Liver (tissue), 9 donors: Measurements from ENCODE around the gene AGPAT4. TPM values are rescaled to one million over a fixed set of nuclear protein-coding genes. Genes with fewer than 3 reads are reported as not detected.

Source experiments
- DNase-seq: peaks from one replicate; pipeline ENCODE4 v3.0.0-alpha.2; 2017; ENCODE audit warnings: low spot score
- H3K27ac ChIP-seq, 2 donors: one replicate each; pipeline ENCODE4 v1.7.0; 2013; ENCODE audit warnings: inconsistent platforms in 2 of 2, low read length in 2 of 2, control low read depth in 1 of 2, low read depth in 1 of 2, mild to moderate bottlenecking in 1 of 2
- H3K27me3 ChIP-seq, 4 donors: one replicate each; pipeline versions ENCODE4 v1.6.1 to v1.7.0; 2013; ENCODE audit warnings: low read length in 3 of 4, inconsistent platforms in 1 of 4, mild to moderate bottlenecking in 1 of 4, moderate library complexity in 1 of 4; ENCODE audit not compliant: control insufficient read depth in 4 of 4, insufficient read depth in 4 of 4
- H3K36me3 ChIP-seq, 4 donors: one replicate each; pipeline versions ENCODE4 v1.6.1 to v1.7.0; 2013; ENCODE audit warnings: low read length in 3 of 4, mild to moderate bottlenecking in 3 of 4, low read depth in 1 of 4, moderate library complexity in 1 of 4; ENCODE audit not compliant: control insufficient read depth in 4 of 4, insufficient read depth in 3 of 4
- H3K4me1 ChIP-seq, 4 donors: one replicate each; pipeline versions ENCODE4 v1.6.1 to v1.7.0; 2013; ENCODE audit warnings: low read length in 3 of 4, mild to moderate bottlenecking in 3 of 4, moderate library complexity in 1 of 4; ENCODE audit not compliant: control insufficient read depth in 4 of 4, insufficient read depth in 4 of 4
- H3K4me3 ChIP-seq, 3 donors: one replicate each; pipeline versions ENCODE4 v1.6.1 to v1.7.0; 2013; ENCODE audit warnings: low read length in 3 of 3, control low read depth in 1 of 3, low read depth in 1 of 3, mild to moderate bottlenecking in 1 of 3
- H3K9ac ChIP-seq, 2 donors: one replicate each; pipeline ENCODE4 v1.7.0; 2013; ENCODE audit warnings: low read length in 2 of 2, mild to moderate bottlenecking in 2 of 2, moderate library complexity in 2 of 2, control low read depth in 1 of 2, low read depth in 1 of 2
- H3K9me3 ChIP-seq, 4 donors: one replicate each; pipeline versions ENCODE4 v1.6.1 to v1.7.0; 2013; ENCODE audit warnings: low read length in 3 of 4; ENCODE audit not compliant: control insufficient read depth in 4 of 4
- ATF3 ChIP-seq: IDR thresholded peaks from 2 replicates; pipeline ENCODE4 v1.6.1; 2016; ENCODE audit warnings: antibody characterized with exemption
- CTCF ChIP-seq: fragments of 150-350 bp; IDR thresholded peaks from 2 replicates; pipeline ENCODE4 v1.5.1; 2017; ENCODE audit warnings: improper control_type of control experiment, low read depth, low read length; ENCODE audit not compliant: missing input control
- FOXA1 ChIP-seq: IDR thresholded peaks from 2 replicates; pipeline ENCODE4 v1.6.1; 2016; ENCODE audit warnings: antibody characterized with exemption
- GABPA ChIP-seq, 2 donors: IDR thresholded peaks in 1 of 2; conservative IDR thresholded peaks in 1 of 2; 2 replicates each; pipeline ENCODE4 v1.6.1; 2016; ENCODE audit warnings: antibody characterized with exemption in 2 of 2, mild to moderate bottlenecking in 1 of 2, moderate library complexity in 1 of 2
- JUND ChIP-seq, 2 donors: IDR thresholded peaks; 2 replicates each; pipeline ENCODE4 v1.6.1; 2016; ENCODE audit warnings: antibody characterized with exemption in 2 of 2
- NR2F2 ChIP-seq: IDR thresholded peaks from 2 replicates; pipeline ENCODE4 v1.6.1; 2016; ENCODE audit warnings: antibody characterized with exemption
- RXRA ChIP-seq, 2 donors: IDR thresholded peaks; 2 replicates each; pipeline ENCODE4 v1.6.1; 2017 to 2018; ENCODE audit warnings: antibody characterized with exemption in 2 of 2, mild to moderate bottlenecking in 1 of 2
- SP1 ChIP-seq: IDR thresholded peaks from 2 replicates; pipeline ENCODE4 v1.6.1; 2018; ENCODE audit warnings: antibody characterized with exemption, mild to moderate bottlenecking
- YY1 ChIP-seq: IDR thresholded peaks from 2 replicates; pipeline ENCODE4 v1.6.1; 2016; ENCODE audit warnings: antibody characterized with exemption, mild to moderate bottlenecking
- ZBTB33 ChIP-seq: IDR thresholded peaks from 2 replicates; pipeline ENCODE4 v1.6.1; 2016; ENCODE audit warnings: antibody characterized with exemption
- WGBS: extraction: QIAGEN DNeasy Blood & Tissue Kit; methylation state at CpG from one replicate; pipeline ENCODE4 v1.1.7; 2013; 5-methylcytosine and 5-hydroxymethylcytosine counted together
- polyA plus RNA-seq, 2 donors: library from polyadenylated mRNA; stranded (reverse) in 1 of 2; unstranded in 1 of 2; fragments of 200-250 nt in 1 of 2; fragments of >200 nt in 1 of 2; fragmentation: Nextera tagmentation in 1 of 2; extraction: Ambion mirVana in 1 of 2; gene quantifications; one replicate each; pipeline versions ENCODE4 v1.2.1 to v1.2.3, GENCODE V29; 2013 to 2015
- total RNA-seq, 2 donors: library from RNA; depleted of rRNA; stranded (reverse); fragments of >200 nt; gene quantifications; one replicate each; pipeline ENCODE4 v1.2.3, GENCODE V29; 2014
- TF ChIP-seq, protein P1 (sequence below): IDR thresholded peaks from 2 replicates; pipeline ENCODE4 v1.6.1; 2016; ENCODE audit warnings: antibody characterized with exemption, mild to moderate bottlenecking
- donor health status: healthy.
- donor health status: healthy.
- donor health status: healthy.
- donor health status: healthy.
- donor health status: healthy.

The AGPAT4 gene
- total and polyA plus RNA-seq, 4 donors: 0.44 to 17.5 (median 0.69) TPM

DNA sequence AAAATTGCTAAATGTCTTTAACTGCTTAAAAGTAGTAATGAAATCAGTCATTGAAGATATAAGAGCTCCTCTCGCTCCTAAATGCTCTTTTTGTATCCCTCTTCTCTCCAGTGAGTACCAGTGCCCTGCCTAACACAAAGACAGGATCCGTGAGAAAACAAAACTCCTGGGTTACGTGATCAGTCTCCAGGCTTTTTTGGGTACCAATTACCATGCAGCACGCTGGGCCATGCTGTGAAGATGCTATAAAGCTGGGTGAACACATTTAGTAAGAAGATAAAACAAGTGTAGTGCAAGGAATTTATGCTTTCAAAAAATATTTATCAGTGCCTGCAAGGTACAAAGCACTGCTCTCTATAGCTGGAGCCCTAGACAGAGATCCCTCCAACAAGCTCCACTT is 66.7 kb downstream of the AGPAT4 start:
- H3K27ac ChIP-seq: no peak overlapping the region
- no peaks in the 10 kb centered on the region for H3K9me3 ChIP-seq

More for the DNA sequence above, 66.7 kb downstream of the AGPAT4 start:
- no peaks in the 10 kb centered on the region for H3K4me1 ChIP-seq
- TF ChIP-seq ZBTB33 (no peak), JUND (IDR thresholded peaks at IDR 0.05) (no peak), YY1 (no peak), GABPA (IDR thresholded peaks at IDR 0.05 in 1 of 2, conservative IDR thresholded peaks at IDR 0.05 in 1 of 2) (no peak), FOXA1 (no peak), ATF3 (no peak), RXRA (IDR thresholded peaks at IDR 0.05) (no peak), SP1 (no peak), CTCF (no peak), NR2F2 (no peak)
- TF ChIP-seq, protein P1, sequence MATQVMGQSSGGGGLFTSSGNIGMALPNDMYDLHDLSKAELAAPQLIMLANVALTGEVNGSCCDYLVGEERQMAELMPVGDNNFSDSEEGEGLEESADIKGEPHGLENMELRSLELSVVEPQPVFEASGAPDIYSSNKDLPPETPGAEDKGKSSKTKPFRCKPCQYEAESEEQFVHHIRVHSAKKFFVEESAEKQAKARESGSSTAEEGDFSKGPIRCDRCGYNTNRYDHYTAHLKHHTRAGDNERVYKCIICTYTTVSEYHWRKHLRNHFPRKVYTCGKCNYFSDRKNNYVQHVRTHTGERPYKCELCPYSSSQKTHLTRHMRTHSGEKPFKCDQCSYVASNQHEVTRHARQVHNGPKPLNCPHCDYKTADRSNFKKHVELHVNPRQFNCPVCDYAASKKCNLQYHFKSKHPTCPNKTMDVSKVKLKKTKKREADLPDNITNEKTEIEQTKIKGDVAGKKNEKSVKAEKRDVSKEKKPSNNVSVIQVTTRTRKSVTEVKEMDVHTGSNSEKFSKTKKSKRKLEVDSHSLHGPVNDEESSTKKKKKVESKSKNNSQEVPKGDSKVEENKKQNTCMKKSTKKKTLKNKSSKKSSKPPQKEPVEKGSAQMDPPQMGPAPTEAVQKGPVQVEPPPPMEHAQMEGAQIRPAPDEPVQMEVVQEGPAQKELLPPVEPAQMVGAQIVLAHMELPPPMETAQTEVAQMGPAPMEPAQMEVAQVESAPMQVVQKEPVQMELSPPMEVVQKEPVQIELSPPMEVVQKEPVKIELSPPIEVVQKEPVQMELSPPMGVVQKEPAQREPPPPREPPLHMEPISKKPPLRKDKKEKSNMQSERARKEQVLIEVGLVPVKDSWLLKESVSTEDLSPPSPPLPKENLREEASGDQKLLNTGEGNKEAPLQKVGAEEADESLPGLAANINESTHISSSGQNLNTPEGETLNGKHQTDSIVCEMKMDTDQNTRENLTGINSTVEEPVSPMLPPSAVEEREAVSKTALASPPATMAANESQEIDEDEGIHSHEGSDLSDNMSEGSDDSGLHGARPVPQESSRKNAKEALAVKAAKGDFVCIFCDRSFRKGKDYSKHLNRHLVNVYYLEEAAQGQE: no peak
- WGBS: 85% methylated on average over 4 of the region's 4 CpGs
- no peak overlapping the region for H3K9ac ChIP-seq
- no peak for DNase-seq
- H3K4me3 ChIP-seq: no peak overlapping the region
- H3K27me3 ChIP-seq: no peaks in the 10 kb centered on the region
- H3K36me3 ChIP-seq: no peaks in the 10 kb centered on the region
